ENCODE data around the gene ZDHHC13. TPM values are rescaled to one million over a fixed set of nuclear protein-coding genes. Genes with fewer than 3 reads are reported as not detected.

Gene ZDHHC13
- total RNA-seq, 1 experiment from 2014 or later = 8.3 TPM

DNA sequence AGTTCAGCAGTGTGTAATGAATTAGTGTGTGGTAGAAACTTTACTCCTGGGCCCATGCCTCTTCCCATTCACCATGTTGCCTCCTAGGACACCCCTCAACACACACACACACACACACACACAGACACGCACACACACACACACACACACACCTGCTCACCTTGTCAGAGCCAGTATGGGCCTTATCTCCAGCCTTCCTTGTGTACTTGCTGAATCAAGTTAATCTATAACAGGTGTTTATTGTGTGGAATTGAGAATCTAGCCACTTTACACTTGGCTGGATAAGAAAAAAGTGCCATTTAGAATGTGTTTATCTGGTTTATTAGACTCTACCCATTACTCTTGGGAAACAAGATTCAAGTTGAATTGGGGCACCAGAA, 14.5 kb upstream of the ZDHHC13 start:
- Mint-ChIP-seq H3K27ac (ENCODE audit: low read depth, unreplicated experiment) (no peak overlapping the region), H3K27me3 (ENCODE audit: insufficient read depth, unreplicated experiment) (peaks cover 78% of the 10 kb centered on the region), H3K36me3 (ENCODE audit: insufficient read depth, unreplicated experiment) (no peaks in the 10 kb centered on the region), H3K4me1 (ENCODE audit: insufficient read depth, unreplicated experiment) (peaks cover 7% of the 10 kb centered on the region), H3K4me3 (ENCODE audit: unreplicated experiment) (no peak overlapping the region), H3K9me3 (ENCODE audit: unreplicated experiment) (no peaks in the 10 kb centered on the region)
- intact Hi-C loops (cut with micrococcal nuclease) = no loop called here
- TF ChIP-seq, protein P1, sequence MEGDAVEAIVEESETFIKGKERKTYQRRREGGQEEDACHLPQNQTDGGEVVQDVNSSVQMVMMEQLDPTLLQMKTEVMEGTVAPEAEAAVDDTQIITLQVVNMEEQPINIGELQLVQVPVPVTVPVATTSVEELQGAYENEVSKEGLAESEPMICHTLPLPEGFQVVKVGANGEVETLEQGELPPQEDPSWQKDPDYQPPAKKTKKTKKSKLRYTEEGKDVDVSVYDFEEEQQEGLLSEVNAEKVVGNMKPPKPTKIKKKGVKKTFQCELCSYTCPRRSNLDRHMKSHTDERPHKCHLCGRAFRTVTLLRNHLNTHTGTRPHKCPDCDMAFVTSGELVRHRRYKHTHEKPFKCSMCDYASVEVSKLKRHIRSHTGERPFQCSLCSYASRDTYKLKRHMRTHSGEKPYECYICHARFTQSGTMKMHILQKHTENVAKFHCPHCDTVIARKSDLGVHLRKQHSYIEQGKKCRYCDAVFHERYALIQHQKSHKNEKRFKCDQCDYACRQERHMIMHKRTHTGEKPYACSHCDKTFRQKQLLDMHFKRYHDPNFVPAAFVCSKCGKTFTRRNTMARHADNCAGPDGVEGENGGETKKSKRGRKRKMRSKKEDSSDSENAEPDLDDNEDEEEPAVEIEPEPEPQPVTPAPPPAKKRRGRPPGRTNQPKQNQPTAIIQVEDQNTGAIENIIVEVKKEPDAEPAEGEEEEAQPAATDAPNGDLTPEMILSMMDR (IDR thresholded peaks at IDR 0.05; ENCODE audit: unreplicated experiment) = no peak
- BruUV-seq (replicated peaks) = no TSS peak
- ChIA-PET CTCF (interaction anchor here (1.2 to 2.5 kb wide), 3 partner anchors 25 to 157 kb away, joined by 3 to 7 read pairs (median 7); no protein-coding TSS in a partner anchor), POLR2A (interaction anchor here (0.9 kb wide), 2 partner anchors 20 to 22 kb away, joined by 4 to 5 read pairs; no protein-coding TSS in a partner anchor)
- no peak for DNase-seq (ENCODE audit: unreplicated experiment)

DNA sequence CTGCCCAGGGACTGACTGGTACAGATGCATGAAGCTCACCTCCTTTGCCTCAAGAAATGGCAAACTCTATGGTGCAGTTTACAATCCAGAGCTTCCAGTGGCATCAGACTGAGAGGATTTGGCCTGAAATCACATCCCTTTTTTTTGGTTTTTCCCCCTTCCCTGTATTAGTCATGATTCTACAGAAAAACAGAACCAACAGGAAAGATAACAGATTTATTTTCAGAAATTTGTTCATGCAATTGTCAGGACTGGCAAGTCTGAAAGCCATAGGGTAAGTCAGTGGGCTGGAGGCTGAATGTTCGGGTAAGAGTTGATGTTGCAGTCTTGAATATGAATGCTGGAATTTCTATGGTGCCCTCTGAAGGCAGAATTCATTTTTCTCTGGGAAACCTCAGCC, 12.0 kb upstream of the ZDHHC13 start:
- intact Hi-C loops (cut with micrococcal nuclease) = no loop called here
- Mint-ChIP-seq H3K36me3 (ENCODE audit: insufficient read depth, unreplicated experiment) (no peaks in the 10 kb centered on the region), H3K27ac (ENCODE audit: low read depth, unreplicated experiment) (no peak overlapping the region), H3K27me3 (ENCODE audit: insufficient read depth, unreplicated experiment) (peaks cover 54% of the 10 kb centered on the region), H3K4me1 (ENCODE audit: insufficient read depth, unreplicated experiment) (peaks cover 7% of the 10 kb centered on the region), H3K9me3 (ENCODE audit: unreplicated experiment) (no peaks in the 10 kb centered on the region), H3K4me3 (ENCODE audit: unreplicated experiment) (no peak overlapping the region)
- POLR2A ChIA-PET = no interaction called here
- no peak for DNase-seq (ENCODE audit: unreplicated experiment)
- TF ChIP-seq, protein P1 (IDR thresholded peaks at IDR 0.05; ENCODE audit: unreplicated experiment) = no peak
- CTCF ChIA-PET = interaction anchor here (1.4 kb wide), 1 partner anchor 29 kb away, joined by 4 read pairs; no protein-coding TSS in a partner anchor
- BruUV-seq (replicated peaks) = no TSS peak

DNA sequence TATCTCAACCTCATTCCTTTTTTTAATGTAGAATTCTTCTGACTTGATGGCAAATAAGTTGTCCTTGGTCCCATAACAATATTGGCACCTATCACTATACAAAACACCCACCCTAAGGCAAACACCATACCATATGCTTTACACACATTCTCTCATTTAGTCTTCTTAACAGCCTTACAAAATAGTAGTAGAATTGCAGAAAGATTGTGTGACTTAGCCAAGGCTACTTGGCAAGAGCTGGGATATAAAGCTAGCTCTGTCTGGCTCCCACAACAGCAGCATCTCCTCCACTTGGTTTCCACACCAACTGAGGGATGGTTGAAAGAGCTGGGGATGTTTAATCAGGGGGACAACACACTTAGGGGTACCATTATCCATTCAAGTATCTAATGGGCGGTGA, 9.8 kb upstream of the ZDHHC13 start:
- CTCF ChIA-PET = interaction anchor here (0.6 to 1.4 kb wide), 3 partner anchors 30 to 928 kb away, joined by 3 to 6 read pairs (median 3); no protein-coding TSS in a partner anchor
- no peak overlapping the region for H3K27ac Mint-ChIP-seq (ENCODE audit: low read depth, unreplicated experiment)
- DNase-seq (ENCODE audit: unreplicated experiment) = no peak
- peaks cover 33% of the 10 kb centered on the region for H3K27me3 Mint-ChIP-seq (ENCODE audit: insufficient read depth, unreplicated experiment)
- intact Hi-C loops (cut with micrococcal nuclease) = no loop called here
- POLR2A ChIA-PET = interaction anchor here (0.6 kb wide), 1 partner anchor 622 kb away, joined by 3 read pairs; no protein-coding TSS in a partner anchor
- TF ChIP-seq, protein P1 (IDR thresholded peaks at IDR 0.05; ENCODE audit: unreplicated experiment) = no peak
- no peaks in the 10 kb centered on the region for H3K36me3 Mint-ChIP-seq (ENCODE audit: insufficient read depth, unreplicated experiment)
- no TSS peak for BruUV-seq (replicated peaks)
- H3K4me1 Mint-ChIP-seq (ENCODE audit: insufficient read depth, unreplicated experiment) = peaks cover 2% of the 10 kb centered on the region
- H3K9me3 Mint-ChIP-seq (ENCODE audit: unreplicated experiment) = no peaks in the 10 kb centered on the region
- H3K4me3 Mint-ChIP-seq (ENCODE audit: unreplicated experiment) = no peak overlapping the region

DNA sequence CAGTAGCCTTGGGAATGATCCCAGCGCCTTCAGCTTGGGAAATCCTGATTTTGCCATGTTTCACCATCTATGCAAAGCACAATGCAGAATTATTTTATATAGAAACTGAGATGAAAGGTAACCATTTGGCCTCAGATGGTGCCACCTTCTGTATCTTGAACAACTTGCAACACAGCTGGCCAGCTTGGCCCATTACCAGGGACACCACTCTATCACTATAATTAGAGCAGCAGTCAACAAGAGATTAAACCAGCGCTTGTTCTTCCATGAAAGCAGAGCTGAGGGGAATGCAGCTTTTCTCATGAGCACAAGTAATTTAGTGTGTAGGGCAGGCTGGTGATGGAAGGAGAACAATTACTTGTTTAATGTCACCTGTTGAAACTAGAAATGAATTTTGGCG, 6.7 kb upstream of the ZDHHC13 start:
- Mint-ChIP-seq H3K36me3 (ENCODE audit: insufficient read depth, unreplicated experiment) (no peaks in the 10 kb centered on the region), H3K27ac (ENCODE audit: low read depth, unreplicated experiment) (no peak overlapping the region), H3K27me3 (ENCODE audit: insufficient read depth, unreplicated experiment) (peaks cover 21% of the 10 kb centered on the region), H3K9me3 (ENCODE audit: unreplicated experiment) (no peaks in the 10 kb centered on the region), H3K4me1 (ENCODE audit: insufficient read depth, unreplicated experiment) (no peaks in the 10 kb centered on the region), H3K4me3 (ENCODE audit: unreplicated experiment) (no peak overlapping the region)
- CTCF ChIA-PET = interaction anchor here (0.6 to 4.9 kb wide), 5 partner anchors 10 to 141 kb away, joined by 3 to 27 read pairs (median 5); no protein-coding TSS in a partner anchor
- intact Hi-C loops (cut with micrococcal nuclease) = no loop called here
- no TSS peak for BruUV-seq (replicated peaks)
- DNase-seq (ENCODE audit: unreplicated experiment) = no peak
- POLR2A ChIA-PET = interaction anchor here (0.9 kb wide), 1 partner anchor 789 kb away, joined by 3 read pairs; no protein-coding TSS in a partner anchor
- TF ChIP-seq, protein P1 (IDR thresholded peaks at IDR 0.05; ENCODE audit: unreplicated experiment) = no peak

Measured in MCF 10A (cell line).